Neural cell (in vitro differentiated cells): ENCODE results near the gene TBC1D14. TPM values are rescaled to one million over a fixed set of nuclear protein-coding genes. Genes with fewer than 3 reads are reported as not detected.

Experiments
- H2AFZ ChIP-seq: fragments of 200-600, 300-800 bp; sonication (generic), shearing (Covaris generic); 2 replicates; pipeline ENCODE4 v1.6.0; 2014; ENCODE audit warnings: low read depth, mild to moderate bottlenecking, antibody characterized with exemption, low read length, moderate library complexity
- H3F3A ChIP-seq: fragments of 200-600 bp; shearing (Covaris generic); 2 replicates; pipeline ENCODE4 v1.6.1; 2016; ENCODE audit warnings: mild to moderate bottlenecking, moderate library complexity, mixed read lengths, antibody characterized with exemption, low read length; ENCODE audit not compliant: insufficient read depth, poor library complexity, severe bottlenecking
- H3K27ac ChIP-seq: fragments of 200-600, 300-800 bp; sonication (generic), shearing (Covaris generic); 2 replicates; pipeline ENCODE4 v1.5.1; 2014; ENCODE audit warnings: mild to moderate bottlenecking, low read length, moderate library complexity
- H3K27me3 ChIP-seq: fragments of 300-800, 200-600 bp; sonication (generic), shearing (Covaris generic); 2 replicates; pipeline ENCODE4 v1.6.0; 2014; ENCODE audit warnings: mild to moderate bottlenecking, low read depth, low read length, moderate library complexity; ENCODE audit not compliant: insufficient read depth
- H3K36me3 ChIP-seq: fragments of 300-800, 200-600 bp; sonication (generic), shearing (Covaris generic); 2 replicates; pipeline ENCODE4 v1.5.1; 2014; ENCODE audit warnings: mild to moderate bottlenecking, antibody characterized with exemption, low read length, moderate library complexity; ENCODE audit not compliant: insufficient read depth
- H3K4me2 ChIP-seq: fragments of 300-800, 200-600 bp; sonication (generic), shearing (Covaris generic); 2 replicates; pipeline ENCODE4 v1.6.0; 2014; ENCODE audit warnings: mild to moderate bottlenecking, low read length
- H3K4me3 ChIP-seq: fragments of 300-800, 200-600 bp; sonication (generic), shearing (Covaris generic); 2 replicates; pipeline ENCODE4 v1.5.1; 2014; ENCODE audit warnings: mild to moderate bottlenecking, low read length, moderate library complexity
- H3K79me2 ChIP-seq: fragments of 200-600 bp; shearing (Covaris generic); replicated peaks from 2 replicates; pipeline ENCODE4 v1.6.0; 2014; ENCODE audit warnings: mild to moderate bottlenecking, low read length, moderate library complexity; ENCODE audit not compliant: insufficient read depth
- H3K9ac ChIP-seq: fragments of 300-800, 200-600 bp; sonication (generic), shearing (Covaris generic); 2 replicates; pipeline ENCODE4 v1.6.1; 2016; ENCODE audit warnings: mild to moderate bottlenecking, low read length, mixed read lengths
- H3K9me2 ChIP-seq: fragments of 200-600 bp; shearing (Covaris generic); 2 replicates; pipeline ENCODE4 v1.6.1; 2016; ENCODE audit warnings: mild to moderate bottlenecking, low read length, mixed read lengths; ENCODE audit not compliant: insufficient read depth
- H3K9me3 ChIP-seq: fragments of 200-600, 300-800 bp; sonication (generic), shearing (Covaris generic); 2 replicates; pipeline ENCODE4 v1.6.1; 2016; ENCODE audit warnings: mild to moderate bottlenecking, mixed run types, low read length, moderate library complexity, mixed read lengths
- H4K20me1 ChIP-seq: fragments of 200-600 bp; shearing (Covaris generic); 2 replicates; pipeline ENCODE4 v1.6.1; 2016; ENCODE audit warnings: mild to moderate bottlenecking, mixed run types; ENCODE audit not compliant: insufficient read depth
- EP300 ChIP-seq: fragments of 450-650 bp; conservative IDR thresholded peaks from 2 replicates; pipeline ENCODE4 v1.6.1; 2014; ENCODE audit warnings: antibody characterized with exemption, mild to moderate bottlenecking, moderate library complexity; ENCODE audit not compliant: poor library complexity, severe bottlenecking
- EZH2 ChIP-seq: fragments of 200-600, 300-800 bp; shearing (Covaris generic), sonication (generic); IDR thresholded peaks from 2 replicates; pipeline ENCODE4 v1.6.1; 2014; ENCODE audit warnings: antibody characterized with exemption, low read length, borderline replicate concordance, mild to moderate bottlenecking; ENCODE audit not compliant: insufficient read depth, poor library complexity, severe bottlenecking
- MXI1 ChIP-seq: fragments of 450-650 bp; conservative IDR thresholded peaks from 2 replicates; pipeline ENCODE4 v1.6.1; 2014; ENCODE audit warnings: antibody characterized with exemption, mild to moderate bottlenecking; ENCODE audit not compliant: poor library complexity, severe bottlenecking
- POLR2AphosphoS5 ChIP-seq: IDR thresholded peaks from 2 replicates; pipeline ENCODE4 v1.6.1; 2012
- RAD21 ChIP-seq: fragments of 450-650 bp; conservative IDR thresholded peaks from 2 replicates; pipeline ENCODE4 v1.6.1; 2014; ENCODE audit warnings: antibody characterized with exemption, mild to moderate bottlenecking, moderate library complexity
- SMC3 ChIP-seq: fragments of 450-650 bp; conservative IDR thresholded peaks from 2 replicates; pipeline ENCODE4 v1.6.1; 2014; ENCODE audit warnings: antibody characterized with exemption, mild to moderate bottlenecking, moderate library complexity; ENCODE audit not compliant: poor library complexity
- TAF1 ChIP-seq: IDR thresholded peaks from 2 replicates; pipeline ENCODE4 v1.6.1; 2012; ENCODE audit warnings: low read depth
- polyA plus RNA-seq: library from polyadenylated mRNA; depleted of rRNA; stranded (reverse); fragments of >200 nt; gene quantifications from 2 replicates; pipeline ENCODE4 v1.2.3, GENCODE V29; 2014
- TF ChIP-seq, protein P1 (sequence below): IDR thresholded peaks from 2 replicates; pipeline ENCODE4 v1.6.1; 2012; ENCODE audit warnings: borderline replicate concordance
- TF ChIP-seq, protein P2 (sequence below): fragments of 450-650 bp; IDR thresholded peaks from 2 replicates; pipeline ENCODE4 v1.5.1; 2014; ENCODE audit warnings: antibody characterized with exemption, mild to moderate bottlenecking, moderate library complexity; ENCODE audit not compliant: poor library complexity, severe bottlenecking

Gene TBC1D14
- polyA plus RNA-seq, 1 donor from 2014 or later = 125 TPM

GRCh38 chr4:6915041-6916005 is 5.7 kb downstream of the TBC1D14 start (continued):
- TF ChIP-seq EP300 = no peak

DNA sequence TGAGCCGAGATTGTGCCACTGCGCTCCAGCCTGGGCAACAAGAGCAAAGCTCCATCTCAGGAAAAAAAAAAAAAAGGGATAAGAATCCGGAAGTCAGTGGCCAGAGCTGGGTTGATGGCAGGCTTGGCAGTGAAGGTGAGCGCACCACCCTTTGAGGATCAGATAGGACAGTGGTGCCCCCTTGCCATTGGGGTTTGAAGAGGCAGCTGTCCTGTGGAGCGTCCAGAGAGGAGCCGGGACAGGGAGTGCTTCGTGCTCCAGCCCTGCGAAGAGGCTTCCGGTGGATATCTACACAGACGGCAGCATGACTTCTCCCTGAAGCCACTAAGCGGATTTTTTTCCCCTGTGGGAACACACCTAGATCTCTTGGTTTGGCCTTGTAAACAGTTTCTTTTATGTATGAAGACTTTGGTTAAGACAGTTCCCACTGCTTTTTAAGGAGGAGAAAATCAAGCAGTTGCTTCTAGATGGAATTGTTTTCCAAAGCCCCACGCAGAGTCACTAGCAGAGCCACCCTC is 6.5 kb downstream of the TBC1D14 start:
- Histone ChIP-seq H4K20me1 (no peaks in the 10 kb centered on the region), H3K9me3 (no peaks in the 10 kb centered on the region), H3K27me3 (no peaks in the 10 kb centered on the region), H3K9ac (no peak overlapping the region), H3K9me2 (no peaks in the 10 kb centered on the region), H2AFZ (no peak overlapping the region), H3K4me2 (no peak overlapping the region), H3F3A (no peaks in the 10 kb centered on the region), H3K36me3 (no peaks in the 10 kb centered on the region), H3K27ac (peak overlapping the region; percentile 25), H3K79me2 (peaks cover 10% of the 10 kb centered on the region), H3K4me3 (peak overlapping the region; percentile 38)
- TF ChIP-seq SMC3 = no peak
- TF ChIP-seq MXI1 = no peak
- TF ChIP-seq, protein P1, sequence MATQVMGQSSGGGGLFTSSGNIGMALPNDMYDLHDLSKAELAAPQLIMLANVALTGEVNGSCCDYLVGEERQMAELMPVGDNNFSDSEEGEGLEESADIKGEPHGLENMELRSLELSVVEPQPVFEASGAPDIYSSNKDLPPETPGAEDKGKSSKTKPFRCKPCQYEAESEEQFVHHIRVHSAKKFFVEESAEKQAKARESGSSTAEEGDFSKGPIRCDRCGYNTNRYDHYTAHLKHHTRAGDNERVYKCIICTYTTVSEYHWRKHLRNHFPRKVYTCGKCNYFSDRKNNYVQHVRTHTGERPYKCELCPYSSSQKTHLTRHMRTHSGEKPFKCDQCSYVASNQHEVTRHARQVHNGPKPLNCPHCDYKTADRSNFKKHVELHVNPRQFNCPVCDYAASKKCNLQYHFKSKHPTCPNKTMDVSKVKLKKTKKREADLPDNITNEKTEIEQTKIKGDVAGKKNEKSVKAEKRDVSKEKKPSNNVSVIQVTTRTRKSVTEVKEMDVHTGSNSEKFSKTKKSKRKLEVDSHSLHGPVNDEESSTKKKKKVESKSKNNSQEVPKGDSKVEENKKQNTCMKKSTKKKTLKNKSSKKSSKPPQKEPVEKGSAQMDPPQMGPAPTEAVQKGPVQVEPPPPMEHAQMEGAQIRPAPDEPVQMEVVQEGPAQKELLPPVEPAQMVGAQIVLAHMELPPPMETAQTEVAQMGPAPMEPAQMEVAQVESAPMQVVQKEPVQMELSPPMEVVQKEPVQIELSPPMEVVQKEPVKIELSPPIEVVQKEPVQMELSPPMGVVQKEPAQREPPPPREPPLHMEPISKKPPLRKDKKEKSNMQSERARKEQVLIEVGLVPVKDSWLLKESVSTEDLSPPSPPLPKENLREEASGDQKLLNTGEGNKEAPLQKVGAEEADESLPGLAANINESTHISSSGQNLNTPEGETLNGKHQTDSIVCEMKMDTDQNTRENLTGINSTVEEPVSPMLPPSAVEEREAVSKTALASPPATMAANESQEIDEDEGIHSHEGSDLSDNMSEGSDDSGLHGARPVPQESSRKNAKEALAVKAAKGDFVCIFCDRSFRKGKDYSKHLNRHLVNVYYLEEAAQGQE = no peak
- no peak for TF ChIP-seq POLR2AphosphoS5
- no peak for TF ChIP-seq EP300
- TF ChIP-seq RAD21 = no peak
- TF ChIP-seq TAF1 = no peak
- TF ChIP-seq, protein P2, sequence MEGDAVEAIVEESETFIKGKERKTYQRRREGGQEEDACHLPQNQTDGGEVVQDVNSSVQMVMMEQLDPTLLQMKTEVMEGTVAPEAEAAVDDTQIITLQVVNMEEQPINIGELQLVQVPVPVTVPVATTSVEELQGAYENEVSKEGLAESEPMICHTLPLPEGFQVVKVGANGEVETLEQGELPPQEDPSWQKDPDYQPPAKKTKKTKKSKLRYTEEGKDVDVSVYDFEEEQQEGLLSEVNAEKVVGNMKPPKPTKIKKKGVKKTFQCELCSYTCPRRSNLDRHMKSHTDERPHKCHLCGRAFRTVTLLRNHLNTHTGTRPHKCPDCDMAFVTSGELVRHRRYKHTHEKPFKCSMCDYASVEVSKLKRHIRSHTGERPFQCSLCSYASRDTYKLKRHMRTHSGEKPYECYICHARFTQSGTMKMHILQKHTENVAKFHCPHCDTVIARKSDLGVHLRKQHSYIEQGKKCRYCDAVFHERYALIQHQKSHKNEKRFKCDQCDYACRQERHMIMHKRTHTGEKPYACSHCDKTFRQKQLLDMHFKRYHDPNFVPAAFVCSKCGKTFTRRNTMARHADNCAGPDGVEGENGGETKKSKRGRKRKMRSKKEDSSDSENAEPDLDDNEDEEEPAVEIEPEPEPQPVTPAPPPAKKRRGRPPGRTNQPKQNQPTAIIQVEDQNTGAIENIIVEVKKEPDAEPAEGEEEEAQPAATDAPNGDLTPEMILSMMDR = no peak
- TF ChIP-seq EZH2 = no peak
